ENCODE data around the gene TUBG2.

The TUBG2 gene

GRCh38 chr17:42699415-42699740 lies 40.3 kb downstream of the TUBG2 start:
- DNase-seq: no peak
- no peak overlapping the region for H3K27ac ChIP-seq
- H3K4me3 ChIP-seq (ENCODE audit: low read depth, low read length): no peak overlapping the region
- TF ChIP-seq CTCF (IDR thresholded peaks at IDR 0.05; ENCODE audit: low read depth, low read length): no peak
- H3K9me3 ChIP-seq (ENCODE audit: severe bottlenecking): no peaks in the 10 kb centered on the region
- peaks cover 75% of the 10 kb centered on the region for H3K36me3 ChIP-seq
- no peaks in the 10 kb centered on the region for H3K27me3 ChIP-seq (ENCODE audit: insufficient read depth, low read depth, severe bottlenecking)

GRCh38 chr17:42700586-42701289 lies 41.7 kb downstream of the TUBG2 start:
- no peak for DNase-seq
- H3K36me3 ChIP-seq: peaks cover 76% of the 10 kb centered on the region
- no peaks in the 10 kb centered on the region for H3K9me3 ChIP-seq (ENCODE audit: severe bottlenecking)
- no peaks in the 10 kb centered on the region for H3K27me3 ChIP-seq (ENCODE audit: insufficient read depth, low read depth, severe bottlenecking)
- no peak overlapping the region for H3K27ac ChIP-seq
- H3K4me3 ChIP-seq (ENCODE audit: low read depth, low read length): no peak overlapping the region
- TF ChIP-seq CTCF (IDR thresholded peaks at IDR 0.05; ENCODE audit: low read depth, low read length): no peak

DNA sequence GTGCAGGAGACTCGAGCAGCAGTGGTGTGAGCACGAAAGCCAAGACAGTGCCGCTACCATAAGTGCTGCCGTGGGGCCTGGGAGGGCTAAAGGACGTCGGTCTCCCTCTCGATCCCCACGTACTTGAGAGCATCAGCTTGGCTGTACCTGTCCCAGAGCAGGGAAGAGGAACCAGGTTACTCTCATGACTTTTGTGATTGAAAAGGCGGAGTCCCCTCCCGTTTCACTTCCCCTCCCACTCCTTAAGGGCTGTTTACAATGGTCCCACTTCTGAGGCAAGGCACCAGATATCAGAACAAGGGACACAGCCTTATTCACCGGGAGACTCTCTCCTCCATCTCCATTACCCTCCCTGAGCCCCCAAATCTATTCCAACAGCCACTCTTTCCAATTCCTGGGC lies 43.4 kb downstream of the TUBG2 start:
- H3K4me3 ChIP-seq (ENCODE audit: low read depth, low read length): no peak overlapping the region
- H3K9me3 ChIP-seq (ENCODE audit: severe bottlenecking): no peaks in the 10 kb centered on the region
- DNase-seq: no peak
- no peak for TF ChIP-seq CTCF (IDR thresholded peaks at IDR 0.05; ENCODE audit: low read depth, low read length)
- no peak overlapping the region for H3K27ac ChIP-seq
- H3K27me3 ChIP-seq (ENCODE audit: insufficient read depth, low read depth, severe bottlenecking): no peaks in the 10 kb centered on the region
- H3K36me3 ChIP-seq: peaks cover 80% of the 10 kb centered on the region

DNA sequence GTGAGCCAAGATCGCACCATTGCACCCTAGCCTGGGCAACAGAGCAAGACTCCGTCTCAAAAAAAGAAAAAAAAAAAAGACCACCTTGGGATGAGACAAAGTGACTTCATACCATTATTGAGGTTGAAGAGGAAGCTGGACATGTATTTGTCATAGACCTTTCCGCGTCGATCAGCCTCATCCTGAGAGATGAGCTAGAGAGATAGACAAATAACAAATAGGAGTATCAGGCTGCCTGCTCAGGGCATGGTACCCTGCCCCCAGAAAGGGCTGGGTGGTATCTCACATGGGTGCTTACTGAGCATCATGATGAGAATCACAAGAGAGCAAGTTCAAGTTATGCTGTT lies 45.4 kb downstream of the TUBG2 start:
- Histone ChIP-seq H3K27me3 (ENCODE audit: insufficient read depth, low read depth, severe bottlenecking) (no peaks in the 10 kb centered on the region), H3K36me3 (peaks cover 89% of the 10 kb centered on the region), H3K9me3 (ENCODE audit: severe bottlenecking) (no peaks in the 10 kb centered on the region), H3K27ac (no peak overlapping the region), H3K4me3 (ENCODE audit: low read depth, low read length) (no peak overlapping the region)
- DNase-seq: no peak
- TF ChIP-seq CTCF (IDR thresholded peaks at IDR 0.05; ENCODE audit: low read depth, low read length): no peak

DNA sequence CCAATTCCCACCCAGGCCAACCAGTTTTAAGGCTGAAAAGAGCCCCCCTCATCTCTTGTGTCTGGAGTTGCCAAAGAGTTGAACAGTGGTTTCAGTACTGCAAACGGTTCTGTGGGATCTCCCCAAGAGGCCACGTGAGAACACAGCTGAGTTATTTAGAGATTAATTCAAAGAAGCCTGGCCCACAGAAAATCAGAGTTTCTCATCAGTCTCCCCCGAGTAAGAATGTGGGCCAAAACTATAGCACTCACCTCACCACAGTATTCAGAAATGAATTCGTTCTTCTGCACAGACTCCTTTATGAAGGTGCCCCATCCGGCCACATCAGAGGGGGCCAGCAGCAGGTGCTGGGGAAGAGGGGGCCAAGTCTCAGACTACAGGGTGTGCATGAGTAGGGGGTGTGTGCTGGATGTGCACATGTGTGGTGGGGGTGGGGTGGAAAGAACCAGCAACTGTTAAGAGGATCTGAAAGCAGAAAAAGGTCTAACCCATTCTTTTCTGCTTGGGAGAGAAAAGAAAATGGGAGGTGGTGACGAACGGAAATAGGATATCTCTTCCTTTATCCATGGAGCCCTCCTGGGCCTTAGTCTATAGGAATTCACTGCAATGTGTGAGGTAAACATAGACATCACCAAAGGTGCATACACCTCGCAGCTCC lies 45.9 kb downstream of the TUBG2 start:
- Histone ChIP-seq H3K9me3 (ENCODE audit: severe bottlenecking) (no peaks in the 10 kb centered on the region), H3K27ac (no peak overlapping the region), H3K36me3 (peaks cover 94% of the 10 kb centered on the region), H3K4me3 (ENCODE audit: low read depth, low read length) (no peak overlapping the region), H3K27me3 (ENCODE audit: insufficient read depth, low read depth, severe bottlenecking) (no peaks in the 10 kb centered on the region)
- no peak for DNase-seq
- no peak for TF ChIP-seq CTCF (IDR thresholded peaks at IDR 0.05; ENCODE audit: low read depth, low read length)

DNA sequence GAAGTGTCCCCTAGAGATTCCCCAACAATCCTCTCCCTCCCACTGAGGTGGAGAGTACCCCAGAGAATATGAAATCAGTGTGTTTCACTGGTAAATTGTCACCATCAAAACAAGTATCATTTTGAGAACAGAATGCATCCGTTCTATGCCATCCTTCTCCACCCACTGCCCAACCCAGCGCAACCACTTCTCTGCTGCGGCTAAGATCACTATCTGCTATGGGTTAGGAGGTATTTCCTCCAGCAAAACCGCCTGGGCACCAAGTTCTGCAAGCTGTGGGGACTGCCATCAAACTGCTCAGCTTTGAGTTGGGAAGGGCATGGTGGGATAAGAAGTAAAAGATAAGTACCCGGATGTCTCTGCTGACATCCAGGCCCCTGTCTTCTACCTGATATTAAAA lies 47.6 kb downstream of the TUBG2 start:
- H3K27ac ChIP-seq: no peak overlapping the region
- peaks cover 98% of the 10 kb centered on the region for H3K36me3 ChIP-seq

More for the DNA sequence above, 47.6 kb downstream of the TUBG2 start:
- no peaks in the 10 kb centered on the region for H3K27me3 ChIP-seq (ENCODE audit: insufficient read depth, low read depth, severe bottlenecking)
- H3K4me3 ChIP-seq (ENCODE audit: low read depth, low read length): no peak overlapping the region
- TF ChIP-seq CTCF (IDR thresholded peaks at IDR 0.05; ENCODE audit: low read depth, low read length): no peak
- no peaks in the 10 kb centered on the region for H3K9me3 ChIP-seq (ENCODE audit: severe bottlenecking)
- no peak for DNase-seq

Measured in WERI-Rb-1 (cell line).